Activated CD8-positive, alpha-beta memory T cell treated with anti-CD3 and anti-CD28 coated beads, Interleukin-2, amount 10 ng/mL, durations not matched to agents 7 days and 5 days (primary cell): Measurements from ENCODE around the gene MRPL36. TPM values are rescaled to one million over a fixed set of nuclear protein-coding genes. Genes with fewer than 3 reads are reported as not detected.
"Not testable (repeated sequence)": the region's sequence is repeated elsewhere in the genome, so short reads cannot be mapped to it uniquely, and the experiment has no call there.

Experiments
- ATAC-seq: fragments of 150-1000 bp; cut with Tn5 transposase; one replicate; pipeline ENCODE4 v1.10.0; 2021; ENCODE audit warnings: moderate library complexity
- CTCF ChIA-PET: fragments of 350-600 bp; sonication (Branson Sonifier 250); formaldehyde crosslinking; loops from one replicate; lab custom pipeline; 2021; ENCODE audit warnings: antibody characterized with exemption; lab: Charles Lee
- DNase-seq: peaks from one replicate; pipeline ENCODE4 v3.0.0-alpha.2; 2020
- H3K27ac Mint-ChIP-seq: one replicate; pipeline ENCODE4 v1.8.0; 2021; ENCODE audit warnings: mild to moderate bottlenecking, mixed read lengths
- H3K27me3 Mint-ChIP-seq: one replicate; pipeline ENCODE4 v1.8.0; 2021; ENCODE audit warnings: mixed read lengths
- H3K36me3 Mint-ChIP-seq: one replicate; pipeline ENCODE4 v1.8.0; 2021; ENCODE audit warnings: mild to moderate bottlenecking, mixed read lengths
- H3K4me1 Mint-ChIP-seq: one replicate; pipeline ENCODE4 v1.8.0; 2021; ENCODE audit warnings: mixed read lengths
- H3K4me3 Mint-ChIP-seq: one replicate; pipeline ENCODE4 v1.8.0; 2021; ENCODE audit warnings: mild to moderate bottlenecking, moderate library complexity, mixed read lengths
- H3K9me3 Mint-ChIP-seq: one replicate; pipeline ENCODE4 v1.8.0; 2022; ENCODE audit warnings: low read depth, mixed read lengths
- total RNA-seq, 2 experiments: library from RNA; stranded (reverse); gene quantifications; one replicate each; pipeline ENCODE4 v1.2.3, GENCODE V29; 2021

The MRPL36 gene
- total RNA-seq, 2 experiments from 2014 or later = 62.0 to 84.7 TPM

DNA sequence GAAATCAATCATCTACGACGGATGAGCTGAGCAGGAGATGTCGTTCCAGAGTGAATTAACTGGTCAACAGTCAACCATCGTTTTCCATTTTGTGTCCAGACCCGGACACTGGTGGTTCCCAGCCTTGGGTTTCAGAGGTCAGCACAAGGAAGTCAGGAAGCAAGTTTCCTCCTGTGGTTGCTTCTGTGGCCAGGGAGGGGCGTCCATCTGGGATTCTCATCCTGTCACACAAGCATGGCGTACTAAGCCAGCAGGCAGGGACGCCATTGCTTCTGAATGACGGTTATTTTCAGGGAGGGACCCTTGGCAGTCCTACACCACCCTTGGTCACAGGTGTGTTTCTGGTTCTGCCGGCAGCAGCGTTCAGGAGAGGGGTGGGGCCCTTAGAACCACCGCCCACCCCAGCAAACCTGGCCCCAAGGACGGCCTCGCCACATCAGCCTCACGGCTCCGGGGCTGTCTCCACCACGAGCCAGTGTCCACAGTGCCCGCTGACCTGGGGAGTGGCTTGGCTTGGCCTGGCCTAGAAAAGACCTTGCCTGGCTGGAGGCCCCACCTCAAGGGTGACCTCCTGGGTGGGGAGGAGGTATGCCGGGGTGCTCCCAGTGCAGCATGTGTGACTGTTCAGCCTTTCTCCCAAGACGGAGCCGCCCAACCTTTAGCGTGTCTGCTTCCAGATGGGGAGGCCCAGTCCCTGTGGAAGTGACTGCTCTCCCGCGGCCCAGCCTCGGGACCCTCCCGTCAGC, 26.8 kb upstream of the MRPL36 start:
- no peaks in the 10 kb centered on the region for H3K27me3 Mint-ChIP-seq
- H3K4me3 Mint-ChIP-seq = no peak overlapping the region
- ATAC-seq (no peak), DNase-seq (no peak)
- CTCF ChIA-PET = no interaction called here
- H3K27ac Mint-ChIP-seq = no peak overlapping the region
- no peaks in the 10 kb centered on the region for H3K9me3 Mint-ChIP-seq
- H3K4me1 Mint-ChIP-seq = no peaks in the 10 kb centered on the region
- H3K36me3 Mint-ChIP-seq = peaks cover 9% of the 10 kb centered on the region

DNA sequence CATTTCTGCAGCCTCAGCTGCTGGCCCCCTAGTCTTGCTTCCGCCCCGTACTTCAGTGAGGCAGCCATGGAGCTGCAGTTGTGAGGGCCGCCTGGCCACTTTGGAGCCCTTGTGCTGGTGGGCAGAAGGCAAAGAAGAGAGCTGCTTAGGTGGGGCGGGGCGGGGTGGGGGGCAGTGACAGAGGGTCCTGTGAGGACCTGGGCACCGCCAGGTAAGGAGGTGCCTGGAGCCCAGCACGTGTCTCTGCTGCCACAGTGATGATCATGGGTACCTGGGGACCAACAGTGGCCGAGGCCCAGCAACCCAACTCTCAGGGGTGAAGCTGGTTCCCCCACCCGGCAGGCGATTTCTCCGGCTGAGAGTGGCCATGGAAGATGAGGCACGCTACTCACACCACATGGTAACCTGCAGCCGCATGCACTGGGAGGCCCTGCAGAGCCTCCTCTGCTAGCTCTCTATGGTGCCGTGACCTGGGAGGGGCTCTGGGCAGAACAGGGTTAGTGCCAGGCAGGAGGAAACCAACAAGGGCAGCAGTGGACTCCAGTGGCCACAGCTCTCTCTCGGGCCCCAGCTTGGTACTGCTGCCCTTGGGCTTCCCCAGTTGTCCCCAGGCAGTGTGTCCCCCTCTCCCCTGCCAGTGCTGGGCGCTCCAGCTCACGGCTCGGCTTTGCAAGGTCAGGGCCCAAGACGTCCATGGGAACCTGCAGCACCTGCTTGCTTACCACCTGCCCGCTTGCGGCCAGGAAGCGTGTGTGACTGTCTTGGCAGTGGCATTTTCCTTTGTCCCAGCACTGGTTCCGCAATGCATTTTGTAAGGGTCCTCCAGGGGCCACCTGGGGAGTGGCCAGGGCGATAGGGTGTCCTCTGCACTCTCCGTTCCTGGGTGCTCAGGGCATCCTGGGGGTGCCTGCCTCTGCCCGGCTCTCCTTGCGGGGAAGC, 25.5 kb upstream of the MRPL36 start:
- no peak for ATAC-seq
- no peaks in the 10 kb centered on the region for H3K27me3 Mint-ChIP-seq
- DNase-seq = no peak
- H3K4me1 Mint-ChIP-seq = no peaks in the 10 kb centered on the region
- no peak overlapping the region for H3K4me3 Mint-ChIP-seq
- H3K27ac Mint-ChIP-seq = no peak overlapping the region
- H3K36me3 Mint-ChIP-seq = peaks cover 15% of the 10 kb centered on the region
- CTCF ChIA-PET = no interaction called here
- H3K9me3 Mint-ChIP-seq = no peaks in the 10 kb centered on the region

DNA sequence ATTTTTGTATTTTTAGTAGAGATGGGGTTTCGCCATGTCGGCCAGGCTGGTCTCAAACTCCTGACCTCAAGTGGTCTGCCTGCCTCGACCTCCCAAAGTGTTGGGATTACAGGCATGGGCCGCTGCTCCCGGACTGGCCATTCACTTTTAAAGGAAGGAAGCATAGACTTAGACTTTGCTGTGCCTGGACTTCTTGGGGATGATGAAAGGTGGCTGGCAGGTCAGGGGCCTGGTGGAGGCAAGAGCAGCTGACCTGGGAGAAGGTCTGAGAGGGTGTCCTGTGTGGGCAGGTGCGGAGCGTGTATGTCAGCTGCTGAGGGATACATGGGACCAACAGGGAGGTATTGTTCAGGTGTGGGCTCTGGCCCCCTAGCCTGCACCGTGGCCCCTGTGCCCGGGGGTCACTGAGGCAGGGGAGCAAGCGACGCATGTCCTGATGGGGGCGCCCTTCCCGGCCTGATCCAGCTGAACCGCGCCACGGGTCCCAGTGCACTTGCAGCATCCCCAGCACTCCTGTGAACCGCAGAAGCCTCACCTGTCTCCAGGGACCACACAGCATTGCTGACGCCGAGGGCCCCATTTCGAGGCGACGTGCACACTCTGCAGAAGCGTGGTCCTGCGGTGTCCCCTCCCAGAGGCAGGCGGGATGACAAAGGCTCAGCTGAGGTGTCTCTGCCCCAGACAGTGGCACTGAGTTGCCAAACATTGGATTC, 24.6 kb upstream of the MRPL36 start:
- CTCF ChIA-PET = no interaction called here
- H3K9me3 Mint-ChIP-seq = no peaks in the 10 kb centered on the region
- no peak overlapping the region for H3K4me3 Mint-ChIP-seq
- peaks cover 19% of the 10 kb centered on the region for H3K36me3 Mint-ChIP-seq
- H3K27me3 Mint-ChIP-seq = no peaks in the 10 kb centered on the region
- no peak for ATAC-seq
- no peak for DNase-seq
- H3K4me1 Mint-ChIP-seq = no peaks in the 10 kb centered on the region
- no peak overlapping the region for H3K27ac Mint-ChIP-seq

DNA sequence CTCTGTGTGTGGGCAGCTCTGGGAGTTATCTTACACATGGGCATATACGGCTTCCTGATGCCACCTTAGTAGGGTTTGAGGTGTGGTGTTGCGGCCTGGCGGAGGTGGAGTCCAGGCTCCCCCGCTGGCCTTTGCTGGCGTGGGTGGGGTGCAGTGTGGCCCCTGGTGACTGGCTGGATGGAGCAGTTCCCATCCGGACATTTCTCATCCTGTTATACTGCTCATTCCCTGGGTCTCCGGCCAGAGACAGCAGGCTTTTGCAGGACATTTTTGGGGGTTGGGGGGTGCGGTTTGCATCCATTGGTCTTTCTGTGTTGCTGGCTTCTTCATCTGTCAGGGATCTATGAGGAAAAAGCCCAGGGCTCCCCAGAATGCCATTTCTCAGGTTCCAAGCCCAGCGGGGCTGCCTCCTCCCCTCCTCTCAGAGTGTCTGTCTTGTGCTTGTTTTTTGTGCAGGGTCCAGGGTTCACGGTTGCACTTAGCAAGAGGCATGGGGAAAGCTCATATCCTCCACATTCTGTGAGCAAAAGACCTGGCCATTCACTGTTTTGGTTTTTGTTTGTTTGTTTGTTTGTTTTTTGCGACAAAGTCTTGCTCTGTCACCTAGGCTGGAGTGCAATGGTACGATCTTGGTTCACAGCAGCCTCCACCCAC, 23.9 kb upstream of the MRPL36 start:
- H3K27ac Mint-ChIP-seq = no peak overlapping the region
- CTCF ChIA-PET = no interaction called here
- no peak for ATAC-seq

DNA sequence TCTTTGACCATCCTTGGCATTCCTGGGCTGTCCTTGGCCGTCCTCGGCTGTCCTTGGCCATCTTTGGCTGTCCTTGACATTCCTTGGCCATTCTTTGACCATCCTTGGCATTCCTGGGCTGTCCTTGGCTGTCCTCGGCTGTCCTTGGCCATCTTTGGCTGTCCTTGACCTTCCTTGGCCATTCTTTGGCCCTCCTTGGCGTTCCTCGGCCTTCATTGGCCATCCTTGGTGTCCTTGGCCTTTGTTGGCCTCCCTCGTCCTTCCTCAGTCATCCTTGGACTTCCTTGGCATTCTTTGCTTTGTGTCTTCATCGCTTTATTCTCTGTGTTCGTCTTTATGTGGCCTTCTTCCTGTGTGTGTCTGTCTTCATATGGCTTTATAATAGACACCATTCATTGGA, 22.2 kb upstream of the MRPL36 start:
- no peaks in the 10 kb centered on the region for H3K9me3 Mint-ChIP-seq
- peaks cover 28% of the 10 kb centered on the region for H3K36me3 Mint-ChIP-seq
- peaks cover 20% of the 10 kb centered on the region for H3K4me1 Mint-ChIP-seq
- no peak for DNase-seq
- H3K4me3 Mint-ChIP-seq = no peak overlapping the region
- H3K27me3 Mint-ChIP-seq = no peaks in the 10 kb centered on the region
- no peak for ATAC-seq
- CTCF ChIA-PET = no interaction called here
- H3K27ac Mint-ChIP-seq = no peak overlapping the region

More for the DNA sequence above, 23.9 kb upstream of the MRPL36 start:
- no peaks in the 10 kb centered on the region for H3K9me3 Mint-ChIP-seq
- no peak overlapping the region for H3K4me3 Mint-ChIP-seq
- DNase-seq = no peak
- no peaks in the 10 kb centered on the region for H3K27me3 Mint-ChIP-seq
- H3K4me1 Mint-ChIP-seq = peaks cover 7% of the 10 kb centered on the region
- peaks cover 22% of the 10 kb centered on the region for H3K36me3 Mint-ChIP-seq

DNA sequence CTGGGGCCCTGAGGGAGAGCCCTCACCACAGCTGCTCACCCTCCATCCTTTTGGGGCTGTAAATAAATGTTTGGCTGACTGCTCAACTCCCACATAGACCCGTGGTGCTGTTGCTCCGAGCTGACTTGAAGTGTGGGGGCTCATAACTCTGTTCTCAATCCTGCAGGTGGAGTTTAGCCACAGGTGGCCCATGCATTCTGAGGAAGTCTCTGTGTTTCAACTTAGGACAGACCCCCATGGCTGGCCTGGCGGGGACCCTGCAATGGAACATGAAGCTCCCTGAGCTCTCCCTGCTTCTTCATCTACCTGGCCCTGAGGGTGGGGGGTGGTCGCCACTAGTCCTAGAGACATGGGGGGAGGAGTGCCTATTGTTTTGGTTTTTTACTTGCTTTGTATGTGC, 21.3 kb upstream of the MRPL36 start:
- CTCF ChIA-PET = no interaction called here
- peaks cover 20% of the 10 kb centered on the region for H3K4me1 Mint-ChIP-seq
- no peak overlapping the region for H3K4me3 Mint-ChIP-seq
- no peak overlapping the region for H3K27ac Mint-ChIP-seq
- ATAC-seq (no peak), DNase-seq (no peak)
- no peaks in the 10 kb centered on the region for H3K9me3 Mint-ChIP-seq
- no peaks in the 10 kb centered on the region for H3K27me3 Mint-ChIP-seq
- H3K36me3 Mint-ChIP-seq = peaks cover 35% of the 10 kb centered on the region

DNA sequence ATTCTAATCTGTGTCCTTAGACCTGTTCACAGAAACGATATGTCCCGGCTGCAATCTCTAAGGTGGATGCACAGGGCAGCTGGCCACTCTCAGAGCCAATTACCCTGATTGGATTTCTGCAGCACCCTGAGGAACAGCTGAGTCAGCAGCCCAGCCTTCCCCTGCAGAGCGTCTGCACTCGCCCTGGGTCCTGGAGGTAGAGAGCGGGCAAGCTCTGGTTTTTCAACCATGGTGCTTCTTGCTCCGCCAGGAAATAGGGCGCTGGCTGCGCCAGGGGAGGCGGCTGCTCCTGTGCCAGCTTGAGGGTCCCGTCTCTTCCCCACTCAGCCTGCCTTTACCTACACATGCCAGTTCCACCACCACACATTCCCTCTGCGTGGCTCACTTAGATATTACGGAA, 20.7 kb upstream of the MRPL36 start:
- H3K4me1 Mint-ChIP-seq = peaks cover 20% of the 10 kb centered on the region
- H3K36me3 Mint-ChIP-seq = peaks cover 40% of the 10 kb centered on the region
- DNase-seq (no peak), ATAC-seq (no peak)
- CTCF ChIA-PET = no interaction called here
- H3K27me3 Mint-ChIP-seq = no peaks in the 10 kb centered on the region
- no peak overlapping the region for H3K4me3 Mint-ChIP-seq
- no peak overlapping the region for H3K27ac Mint-ChIP-seq
- H3K9me3 Mint-ChIP-seq = no peaks in the 10 kb centered on the region

DNA sequence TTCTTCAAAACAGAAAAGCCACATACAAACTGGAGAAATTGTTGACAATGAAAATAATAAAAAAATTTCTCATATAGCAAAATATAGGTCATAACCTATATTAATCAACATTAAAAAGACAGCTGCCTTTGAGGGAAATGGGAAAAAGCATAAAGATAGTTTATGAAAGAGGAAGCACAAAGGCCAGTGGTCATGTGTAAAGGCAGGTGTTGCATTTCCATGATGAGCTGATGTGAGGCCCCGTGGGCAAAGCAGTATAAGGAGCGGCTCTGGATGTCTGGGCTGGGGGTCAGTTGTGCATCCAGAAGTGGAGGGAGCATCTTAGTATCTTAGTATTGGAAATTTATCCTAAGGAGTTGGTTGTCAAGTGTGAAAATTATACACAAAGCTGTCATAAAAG, 19.8 kb upstream of the MRPL36 start:
- no peaks in the 10 kb centered on the region for H3K27me3 Mint-ChIP-seq
- H3K4me1 Mint-ChIP-seq = peaks cover 20% of the 10 kb centered on the region
- no peak overlapping the region for H3K27ac Mint-ChIP-seq
- no peak overlapping the region for H3K4me3 Mint-ChIP-seq
- DNase-seq = no peak
- CTCF ChIA-PET = interaction anchor here (0.9 kb wide), 1 partner anchor 81 kb away, joined by 3 read pairs; no protein-coding TSS in a partner anchor
- H3K9me3 Mint-ChIP-seq = no peaks in the 10 kb centered on the region
- H3K36me3 Mint-ChIP-seq = peaks cover 42% of the 10 kb centered on the region
- ATAC-seq = no peak

DNA sequence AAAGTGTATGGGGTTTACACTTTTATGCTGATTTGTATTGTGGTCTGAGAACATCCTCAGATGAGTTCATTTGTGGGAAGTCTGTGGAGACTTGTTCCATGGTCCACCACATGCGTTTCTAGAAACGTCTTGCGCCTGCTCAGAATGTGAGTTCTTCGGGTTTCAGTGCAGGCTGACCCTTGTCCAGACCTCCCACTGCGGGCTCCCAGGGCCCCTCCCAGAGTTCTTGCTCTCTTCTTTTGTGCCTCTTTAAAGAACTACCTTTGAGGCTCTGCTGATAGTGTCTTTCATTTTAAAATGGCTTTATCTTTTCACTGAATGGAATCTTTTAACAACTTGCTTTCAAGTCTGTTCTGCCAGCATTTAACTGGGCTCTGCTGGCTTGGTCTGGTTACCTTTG, 19.1 kb upstream of the MRPL36 start:
- H3K36me3 Mint-ChIP-seq = peaks cover 44% of the 10 kb centered on the region
- no peak for DNase-seq
- peaks cover 20% of the 10 kb centered on the region for H3K4me1 Mint-ChIP-seq
- CTCF ChIA-PET = no interaction called here
- ATAC-seq = no peak
- no peaks in the 10 kb centered on the region for H3K27me3 Mint-ChIP-seq
- H3K4me3 Mint-ChIP-seq = no peak overlapping the region
- H3K27ac Mint-ChIP-seq = no peak overlapping the region
- no peaks in the 10 kb centered on the region for H3K9me3 Mint-ChIP-seq

DNA sequence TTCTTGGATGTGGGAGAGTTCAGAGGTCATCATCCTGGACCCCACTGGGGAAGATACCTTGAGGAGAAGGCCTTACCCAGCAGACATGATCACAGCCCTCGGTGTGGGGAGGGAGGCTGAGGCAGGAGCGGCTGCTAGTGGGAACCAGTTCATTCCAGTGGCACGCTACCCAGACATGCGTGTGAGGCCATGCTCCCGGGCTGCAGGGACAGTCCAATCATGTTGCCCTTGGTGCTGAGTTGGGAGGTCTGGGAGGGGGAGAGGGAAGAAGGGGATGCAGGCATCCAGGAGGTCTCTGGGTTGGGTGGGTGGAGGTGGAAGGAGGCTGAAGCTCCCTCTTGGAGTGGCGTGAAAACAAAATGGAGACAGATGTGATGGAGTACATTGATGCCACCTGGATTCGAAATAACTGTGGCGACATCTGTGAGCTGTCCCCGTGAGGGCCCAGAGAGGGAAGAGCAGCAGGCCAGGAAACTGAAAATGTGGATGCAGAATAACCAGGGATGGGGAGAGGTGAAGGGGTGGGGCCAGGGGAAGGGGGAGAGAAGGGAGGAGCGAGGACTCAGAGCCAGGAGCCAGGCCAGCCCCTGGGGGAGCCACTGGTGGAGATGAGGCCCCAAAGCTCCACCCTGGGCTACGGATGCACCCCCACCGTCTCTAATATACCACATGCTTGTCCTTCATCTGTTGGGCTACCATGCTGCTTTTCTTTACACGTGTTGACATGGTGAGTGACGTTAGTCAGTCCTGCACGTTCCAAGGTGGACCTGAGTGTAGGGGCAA, 17.8 kb upstream of the MRPL36 start:
- H3K9me3 Mint-ChIP-seq = no peaks in the 10 kb centered on the region
- H3K4me3 Mint-ChIP-seq = no peak overlapping the region
- DNase-seq = no peak
- peaks cover 46% of the 10 kb centered on the region for H3K36me3 Mint-ChIP-seq
- H3K27me3 Mint-ChIP-seq = no peaks in the 10 kb centered on the region
- H3K27ac Mint-ChIP-seq = no peak overlapping the region
- ATAC-seq = no peak
- H3K4me1 Mint-ChIP-seq = peaks cover 20% of the 10 kb centered on the region
- CTCF ChIA-PET = no interaction called here

DNA sequence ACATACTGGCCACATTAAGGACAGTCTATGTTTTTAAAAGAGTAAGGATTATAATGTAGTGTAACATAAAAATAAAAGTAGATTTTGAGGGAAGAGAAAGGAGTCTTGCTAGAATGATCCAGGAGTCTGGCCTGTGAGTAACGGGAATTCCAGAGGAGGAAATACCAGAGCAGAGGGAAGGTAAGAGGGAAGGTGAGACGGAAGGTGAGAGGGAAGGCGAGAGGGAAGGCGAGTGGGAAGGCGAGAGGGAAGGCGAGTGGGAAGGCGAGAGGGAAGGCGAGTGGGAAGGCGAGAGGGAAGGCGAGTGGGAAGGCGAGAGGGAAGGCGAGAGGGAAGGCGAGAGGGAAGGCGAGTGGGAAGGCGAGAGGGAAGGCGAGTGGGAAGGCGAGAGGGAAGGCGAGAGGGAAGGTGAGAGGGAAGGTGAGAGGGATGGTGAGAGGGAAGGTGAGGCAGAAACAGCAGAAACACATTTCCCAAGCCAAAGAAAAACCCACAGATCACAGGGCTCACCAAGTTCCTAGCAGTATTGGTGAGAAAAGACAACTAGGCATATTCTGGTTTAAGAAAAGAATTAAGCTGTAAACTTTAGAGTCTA, 17.0 kb upstream of the MRPL36 start:
- CTCF ChIA-PET, H3K4me3 Mint-ChIP-seq, ATAC-seq, H3K27ac Mint-ChIP-seq, H3K27me3 Mint-ChIP-seq, H3K9me3 Mint-ChIP-seq, DNase-seq: not testable (repeated sequence)
- Mint-ChIP-seq H3K36me3 (peaks cover 50% of the 10 kb centered on the region), H3K4me1 (peaks cover 20% of the 10 kb centered on the region)

DNA sequence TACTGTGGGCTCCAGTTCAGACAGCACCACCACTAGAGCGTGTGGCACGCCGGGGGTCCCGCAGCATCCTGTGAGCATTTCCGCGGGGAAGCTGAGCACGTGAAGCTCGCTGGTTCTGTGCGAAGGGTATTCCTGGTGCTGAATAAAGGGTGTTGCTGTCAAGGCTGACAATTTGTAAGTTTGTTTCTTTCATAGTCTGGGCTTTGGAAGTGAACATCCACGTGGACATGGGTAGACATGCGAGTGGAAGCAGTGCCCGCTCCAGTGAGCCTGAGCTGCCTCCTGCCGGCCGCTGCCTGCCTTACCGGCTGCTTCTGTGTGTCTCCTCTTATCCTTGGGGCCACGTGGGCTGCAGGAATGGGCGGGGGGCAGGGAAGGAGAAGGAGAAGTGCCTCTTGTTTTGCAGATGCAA, 16.2 kb upstream of the MRPL36 start:
- Mint-ChIP-seq H3K36me3 (peaks cover 47% of the 10 kb centered on the region), H3K27me3 (no peaks in the 10 kb centered on the region), H3K27ac (no peak overlapping the region), H3K4me1 (peaks cover 20% of the 10 kb centered on the region), H3K4me3 (no peak overlapping the region), H3K9me3 (no peaks in the 10 kb centered on the region)
- CTCF ChIA-PET = no interaction called here
- no peak for DNase-seq
- ATAC-seq = no peak
